Stomach (tissue), 4 donors: Measurements from ENCODE around the gene MRPL58.

Experiments
- CTCF ChIP-seq, 7 experiments: fragments of 450-650 bp in 4 of 7; fragments of 200-600 bp in 3 of 7; sonication (generic) in 3 of 7; IDR thresholded peaks; one replicate each; pipeline ENCODE4 v1.5.1; 2016 to 2019; ENCODE audit warnings: antibody characterized with exemption in 7 of 7, control low read depth in 2 of 7, mild to moderate bottlenecking in 1 of 7
- EP300 ChIP-seq: sonication (generic); formaldehyde crosslinking; IDR thresholded peaks from one replicate; pipeline ENCODE4 v1.6.1; 2017; ENCODE audit warnings: antibody characterized with exemption
- POLR2A ChIP-seq, 4 donors: fragments of 450-650 bp; IDR thresholded peaks; one replicate each; pipeline ENCODE4 v1.6.1; 2016; ENCODE audit warnings: antibody characterized with exemption in 4 of 4, control low read depth in 2 of 4, mild to moderate bottlenecking in 1 of 4, moderate library complexity in 1 of 4
- POLR2AphosphoS5 ChIP-seq, 3 donors: sonication (generic); formaldehyde crosslinking; IDR thresholded peaks; one replicate each; pipeline ENCODE4 v1.6.1; 2016; ENCODE audit warnings: antibody characterized with exemption in 3 of 3

GRCh38 chr17:75020331-75021110 lies 8.1 kb downstream of the MRPL58 start:
- TF ChIP-seq POLR2AphosphoS5 (IDR thresholded peaks at IDR 0.05) = no peak
- no peak for TF ChIP-seq CTCF (IDR thresholded peaks at IDR 0.05)
- TF ChIP-seq EP300 = no peak
- no peak for TF ChIP-seq POLR2A (IDR thresholded peaks at IDR 0.05)
